LNCaP clone FGC (cell line): ENCODE measurements around the gene NRF1.

ENCODE experiments used
- DNase-seq: peaks from one replicate; pipeline ENCODE4 v3.0.0-alpha.2; 2011; ENCODE audit warnings: low read depth
- H3K4me3 ChIP-seq: 2 replicates; pipeline ENCODE4 v1.5.1; 2011; ENCODE audit warnings: mild to moderate bottlenecking, low read depth, low read length, control low read depth
- TF ChIP-seq, protein P1 (sequence below): IDR thresholded peaks from 2 replicates; pipeline ENCODE4 v1.5.1; 2012; ENCODE audit warnings: mild to moderate bottlenecking; ENCODE audit not compliant: control insufficient read depth, insufficient read depth; ENCODE audit errors: extremely low read depth

The NRF1 gene

GRCh38 chr7:129777195-129777844 lies 165.8 kb downstream of the NRF1 start:
- H3K4me3 ChIP-seq: no peak overlapping the region
- TF ChIP-seq, protein P1, sequence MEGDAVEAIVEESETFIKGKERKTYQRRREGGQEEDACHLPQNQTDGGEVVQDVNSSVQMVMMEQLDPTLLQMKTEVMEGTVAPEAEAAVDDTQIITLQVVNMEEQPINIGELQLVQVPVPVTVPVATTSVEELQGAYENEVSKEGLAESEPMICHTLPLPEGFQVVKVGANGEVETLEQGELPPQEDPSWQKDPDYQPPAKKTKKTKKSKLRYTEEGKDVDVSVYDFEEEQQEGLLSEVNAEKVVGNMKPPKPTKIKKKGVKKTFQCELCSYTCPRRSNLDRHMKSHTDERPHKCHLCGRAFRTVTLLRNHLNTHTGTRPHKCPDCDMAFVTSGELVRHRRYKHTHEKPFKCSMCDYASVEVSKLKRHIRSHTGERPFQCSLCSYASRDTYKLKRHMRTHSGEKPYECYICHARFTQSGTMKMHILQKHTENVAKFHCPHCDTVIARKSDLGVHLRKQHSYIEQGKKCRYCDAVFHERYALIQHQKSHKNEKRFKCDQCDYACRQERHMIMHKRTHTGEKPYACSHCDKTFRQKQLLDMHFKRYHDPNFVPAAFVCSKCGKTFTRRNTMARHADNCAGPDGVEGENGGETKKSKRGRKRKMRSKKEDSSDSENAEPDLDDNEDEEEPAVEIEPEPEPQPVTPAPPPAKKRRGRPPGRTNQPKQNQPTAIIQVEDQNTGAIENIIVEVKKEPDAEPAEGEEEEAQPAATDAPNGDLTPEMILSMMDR: no peak
- no peak for DNase-seq

GRCh38 chr7:129777993-129778769 lies 166.7 kb downstream of the NRF1 start:
- peak overlapping the region; percentile 90 for H3K4me3 ChIP-seq
- DNase-seq: no peak
- TF ChIP-seq, protein P1: no peak

- TF ChIP-seq, protein P1: no peak
- no peak for DNase-seq
Observed at GRCh38 chr7:129778770-129779601, 167.5 kb downstream of the NRF1 start.

DNA sequence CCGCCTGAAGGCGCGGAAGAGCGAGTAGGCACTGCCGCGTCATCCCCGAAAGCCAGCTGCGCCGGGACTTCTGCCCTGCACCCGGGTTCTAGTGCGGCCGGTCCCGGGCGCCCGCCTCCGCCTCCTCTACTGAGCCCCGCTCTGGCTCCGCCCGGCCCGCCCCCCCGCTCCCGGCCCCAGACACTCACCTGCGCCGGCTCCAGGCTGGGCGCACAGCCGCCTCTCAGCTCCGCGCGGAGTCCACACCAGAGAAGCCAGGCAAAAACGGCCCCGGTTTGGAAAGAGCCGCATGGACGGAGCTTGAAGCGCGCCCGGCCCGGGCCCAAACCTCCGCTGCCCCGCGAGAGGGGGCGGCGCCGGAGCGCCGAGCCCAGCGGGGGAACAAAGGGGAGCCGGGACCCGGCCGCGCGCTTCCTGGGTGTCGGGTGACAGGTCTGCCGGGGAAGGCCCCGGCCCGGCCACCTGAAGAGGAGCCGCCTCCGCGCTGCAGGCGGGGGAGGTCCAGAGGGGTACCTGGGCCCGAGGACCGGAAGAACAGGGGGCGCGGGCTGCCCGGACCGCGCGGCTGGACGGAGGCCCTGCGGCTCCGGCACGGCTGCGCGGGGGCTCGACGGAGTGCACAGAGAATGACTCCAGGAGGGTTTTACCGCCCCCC lies 168.2 kb downstream of the NRF1 start:
- peak; percentile 27 for DNase-seq
- peak overlapping the region; percentile 90 for H3K4me3 ChIP-seq
- TF ChIP-seq, protein P1: no peak

More at GRCh38 chr7:129778770-129779601, 167.5 kb downstream of the NRF1 start:
- H3K4me3 ChIP-seq: peak overlapping the region; percentile 90

- TF ChIP-seq, protein P1: no peak
- H3K4me3 ChIP-seq: peak overlapping the region; percentile 90
- peak; percentile 63 for DNase-seq
Observed at GRCh38 chr7:129780257-129780973, 168.9 kb downstream of the NRF1 start.
